Skin of body (tissue), 3 donors: Measurements from ENCODE around the gene SAG. TPM values are rescaled to one million over a fixed set of nuclear protein-coding genes. Genes with fewer than 3 reads are reported as not detected.
A peak's percentile ranks its signal among the peaks of the same experiment; 100 is the strongest.

ENCODE experiments used
- DNase-seq: peaks from one replicate; lab custom pipeline; 2025; lab: John Stamatoyannopoulos, UW
- small RNA-seq: library from RNA; depleted of rRNA; stranded (forward); fragments of <200 nt; gene quantifications from one replicate; pipeline ENCODE3, GENCODE V24; 2014; ENCODE audit warnings: low replicate concordance
- total RNA-seq: library from RNA; depleted of rRNA; stranded (reverse); fragments of >200 nt; gene quantifications from one replicate; pipeline ENCODE4 v1.2.3, GENCODE V29; 2014

Gene SAG
- total RNA-seq, 1 donor from 2014 or later = not detected

DNA sequence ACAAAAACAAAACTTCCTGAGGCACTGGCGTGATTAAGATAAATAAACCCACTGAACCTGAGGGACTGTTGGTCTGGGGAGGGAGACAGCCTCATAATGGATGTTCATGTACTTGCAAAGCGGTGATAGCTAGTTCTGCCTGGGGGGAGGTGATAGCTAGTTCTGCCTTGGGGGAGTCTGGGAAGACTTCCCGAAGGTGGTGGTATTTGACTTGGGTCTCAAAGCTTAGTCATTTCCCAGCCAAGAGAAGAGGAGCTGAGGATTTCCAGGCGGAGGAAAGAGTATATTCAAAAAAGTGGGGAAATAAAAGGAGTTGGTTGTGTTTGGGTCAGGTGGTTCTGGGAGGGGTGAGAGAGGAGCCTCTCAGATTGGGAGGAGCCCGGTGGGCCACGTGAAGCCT is 71.4 kb downstream of the SAG start:
- DNase-seq = no peak

DNA sequence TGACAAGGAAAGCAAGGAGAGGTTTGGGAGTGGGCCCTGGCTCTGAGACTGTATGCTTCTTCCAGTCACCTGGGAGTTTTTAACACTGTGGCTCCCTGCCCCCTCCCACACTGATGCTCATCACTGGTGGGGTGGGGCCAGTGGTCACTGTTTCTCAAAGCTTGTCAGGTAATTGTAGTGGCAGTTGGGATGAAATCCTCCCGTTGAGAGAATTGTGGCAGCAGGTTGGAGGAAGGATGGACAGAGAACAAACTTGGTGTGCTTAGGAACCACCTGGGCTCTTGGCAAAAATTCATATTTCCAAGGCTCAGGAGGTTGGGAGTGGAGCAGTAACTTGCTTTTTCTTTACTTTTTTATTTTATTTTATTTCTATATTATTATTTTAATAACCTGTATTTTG is 71.8 kb downstream of the SAG start:
- DNase-seq = no peak

DNA sequence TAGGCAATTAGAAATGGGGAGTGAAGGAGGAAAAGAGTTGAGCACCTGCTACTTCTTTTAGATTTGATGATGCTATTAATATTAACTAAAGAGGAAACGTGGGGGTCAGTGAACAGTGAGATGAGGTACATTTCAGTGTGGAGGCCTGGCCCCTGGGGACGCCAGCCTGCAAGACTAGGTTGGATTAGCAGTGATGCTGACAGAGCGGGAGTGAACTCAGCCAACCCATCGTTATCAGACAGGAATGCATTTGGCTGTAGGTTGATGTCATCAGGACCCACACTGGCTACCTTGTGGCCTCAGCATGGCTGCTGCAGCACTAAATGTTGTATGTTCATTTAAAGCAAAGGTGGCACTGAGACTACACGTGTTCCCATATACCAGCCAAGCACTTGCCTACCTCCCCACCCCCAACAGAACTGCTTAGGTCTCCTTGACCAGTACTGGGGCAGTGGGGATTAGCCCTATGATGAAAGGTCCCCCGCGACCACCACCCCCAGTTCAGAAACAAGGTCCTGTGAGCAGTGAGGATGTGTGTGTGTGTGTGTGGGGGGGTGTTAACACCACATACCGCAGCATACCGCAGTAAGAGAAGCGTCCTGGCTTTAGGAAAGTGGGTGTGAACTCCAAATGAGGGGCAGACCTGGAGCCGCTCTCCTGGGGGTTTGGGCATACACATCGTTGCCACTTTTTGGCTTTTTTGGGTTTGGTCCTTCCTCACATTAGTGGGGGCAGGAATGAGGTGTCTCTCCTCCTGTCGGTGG is 72.7 kb downstream of the SAG start:
- DNase-seq = no peak

DNA sequence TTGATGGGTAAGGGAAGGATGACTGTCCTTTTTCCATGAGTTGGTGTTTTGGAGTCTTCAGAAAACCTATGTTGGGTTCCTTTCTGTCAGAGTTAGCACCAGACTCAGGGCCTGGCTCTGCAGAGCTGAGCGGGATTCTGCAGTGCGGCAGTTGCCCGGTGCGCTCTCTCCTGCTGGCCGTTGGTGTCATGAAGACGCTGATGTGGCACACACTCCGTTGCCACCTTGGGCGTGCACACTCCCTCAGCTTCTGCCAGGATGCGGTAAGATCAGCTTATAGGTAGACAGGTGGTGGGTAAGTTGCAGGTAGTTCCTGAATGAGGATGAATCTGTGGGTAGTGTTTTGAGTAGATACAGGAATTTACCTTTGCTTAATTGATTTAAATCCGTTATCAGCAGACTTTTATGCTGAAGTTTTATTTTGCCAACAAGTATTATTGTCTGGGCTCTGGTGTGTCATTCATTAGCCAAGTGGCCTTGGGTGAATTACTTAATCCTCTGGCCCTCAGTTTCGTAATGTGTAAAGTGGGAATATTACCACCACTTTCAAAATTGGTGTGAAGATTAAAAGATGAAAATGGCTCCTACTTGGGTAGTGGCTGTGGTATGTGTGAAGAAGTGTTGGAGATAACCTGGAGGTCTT is 73.5 kb downstream of the SAG start:
- DNase-seq = no peak

DNA sequence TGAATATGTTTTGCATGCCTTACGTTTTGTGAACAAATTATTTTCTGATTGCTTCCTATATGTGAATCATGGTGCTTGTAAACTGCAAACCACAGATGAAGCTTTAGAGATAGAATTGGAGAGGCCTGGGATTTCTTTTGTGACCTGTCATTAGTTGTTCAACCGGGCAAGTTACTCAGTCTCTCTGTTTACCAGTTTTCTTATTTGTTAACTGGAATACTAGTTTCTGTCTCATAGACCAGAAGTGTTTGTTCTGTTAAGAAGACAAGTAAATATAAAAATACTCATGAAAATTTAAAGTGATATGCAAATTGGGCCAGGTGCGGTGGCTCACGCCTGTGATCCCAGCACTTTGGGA is 74.0 kb downstream of the SAG start:
- no peak for DNase-seq

DNA sequence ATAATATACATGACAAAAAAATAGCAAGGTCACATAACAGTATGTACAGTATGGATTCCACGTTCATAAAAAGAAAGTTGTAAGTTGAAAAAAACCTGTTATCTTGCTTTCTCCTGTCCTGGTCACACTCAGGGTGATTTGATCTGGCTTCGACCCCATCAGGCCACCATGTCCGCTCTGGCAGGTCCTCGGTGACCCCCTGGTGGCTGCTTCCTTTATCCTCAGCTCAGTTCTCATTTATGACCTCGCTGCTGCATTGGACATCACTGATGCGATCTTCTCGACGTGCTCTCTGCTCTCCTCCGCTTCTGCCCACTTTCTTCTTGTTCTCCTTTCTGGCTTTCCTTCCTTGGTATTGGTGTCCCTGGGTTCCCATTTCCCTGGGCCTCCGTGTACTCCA is 76.4 kb downstream of the SAG start:
- DNase-seq = no peak

DNA sequence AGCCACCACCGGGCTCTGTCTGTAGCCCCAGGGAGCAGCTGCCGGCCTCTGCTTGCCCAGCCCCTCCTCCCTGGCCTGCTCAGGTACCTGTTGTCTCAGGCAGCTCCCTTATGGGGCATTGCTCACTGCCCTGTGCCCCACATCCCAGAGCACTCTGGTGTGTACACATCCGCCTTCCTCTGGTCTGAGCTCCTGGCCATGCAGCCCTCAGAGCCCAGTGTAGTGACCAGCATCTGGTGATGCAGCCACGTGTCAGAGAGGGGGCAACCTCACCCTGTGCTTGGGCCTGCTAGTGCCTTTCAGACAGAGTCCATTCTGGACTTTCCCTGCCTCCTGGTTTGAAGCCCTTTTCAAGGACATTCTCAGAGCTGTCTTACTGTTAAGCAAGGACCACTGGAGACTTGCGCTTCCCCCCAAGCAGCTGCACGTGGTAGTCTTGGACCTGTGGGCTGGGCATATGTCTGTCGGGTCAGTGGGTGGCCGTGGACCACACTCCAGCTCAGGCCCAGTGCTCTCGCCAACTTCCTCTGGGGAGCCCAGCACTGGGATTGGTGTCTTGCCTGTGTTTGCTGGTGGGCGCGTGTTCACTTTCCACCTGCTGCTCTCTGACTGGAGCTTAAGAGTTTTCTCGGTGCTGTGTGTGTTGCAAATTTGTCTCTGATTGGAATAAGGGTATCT is 77.3 kb downstream of the SAG start:
- no peak for DNase-seq

DNA sequence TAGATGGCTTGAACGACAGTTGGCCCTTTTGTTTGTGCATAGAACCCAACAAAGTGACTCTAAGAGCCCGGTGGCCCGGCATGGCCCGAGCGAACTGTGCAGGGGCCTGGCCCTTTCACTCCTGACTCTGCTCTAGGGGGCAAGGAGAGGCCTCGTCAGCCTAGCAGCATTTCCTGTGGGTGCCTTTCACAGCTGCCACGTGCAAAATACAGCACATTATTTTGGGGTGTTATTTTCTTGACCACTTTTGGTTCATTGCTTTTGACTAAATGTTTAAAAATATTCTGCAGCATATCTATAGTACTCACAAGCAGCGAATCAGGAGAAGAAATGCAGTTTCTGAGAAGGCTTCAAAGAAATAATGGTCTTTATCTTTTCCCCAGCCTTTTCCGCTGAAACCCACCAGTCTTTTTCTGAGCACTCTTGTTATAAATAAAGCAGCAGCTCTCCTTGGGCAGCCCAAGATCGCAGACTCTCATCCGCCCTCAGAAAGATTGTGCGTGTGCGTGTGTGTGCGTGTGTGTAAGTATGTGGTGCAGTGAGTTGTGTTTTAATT is 78.0 kb downstream of the SAG start:
- DNase-seq = no peak

DNA sequence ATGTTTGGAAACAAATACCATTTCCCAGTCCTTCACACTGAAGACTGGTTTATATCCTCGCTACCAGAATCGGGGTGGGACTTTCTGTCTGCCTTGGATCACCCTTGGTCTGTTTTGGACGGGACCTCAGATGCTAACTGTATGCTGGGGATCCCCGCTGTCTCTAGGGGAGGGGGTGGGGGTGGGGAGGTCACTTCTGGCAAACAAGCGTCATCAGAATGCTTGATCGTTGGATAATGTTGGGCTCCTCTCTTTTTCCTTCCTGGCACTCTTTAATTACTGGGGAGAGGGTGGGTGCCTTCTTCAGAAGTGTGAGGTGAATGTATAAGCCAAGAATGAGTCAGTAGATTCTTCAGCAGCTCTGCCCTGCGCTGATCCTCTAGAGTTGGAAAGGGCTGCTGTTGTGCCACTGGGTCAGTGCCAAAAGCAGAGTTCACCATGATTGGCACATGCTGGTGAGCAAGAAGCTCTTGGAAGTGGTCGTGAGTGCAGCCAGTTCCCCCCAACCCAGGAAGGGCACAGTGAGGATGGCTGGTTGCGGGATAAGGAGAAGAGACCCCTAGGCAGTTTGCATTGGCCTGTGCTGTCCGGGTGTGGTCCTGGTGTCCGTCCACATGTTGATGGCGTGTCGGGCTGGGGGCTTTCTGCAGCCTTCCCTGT is 78.9 kb downstream of the SAG start:
- DNase-seq = no peak

DNA sequence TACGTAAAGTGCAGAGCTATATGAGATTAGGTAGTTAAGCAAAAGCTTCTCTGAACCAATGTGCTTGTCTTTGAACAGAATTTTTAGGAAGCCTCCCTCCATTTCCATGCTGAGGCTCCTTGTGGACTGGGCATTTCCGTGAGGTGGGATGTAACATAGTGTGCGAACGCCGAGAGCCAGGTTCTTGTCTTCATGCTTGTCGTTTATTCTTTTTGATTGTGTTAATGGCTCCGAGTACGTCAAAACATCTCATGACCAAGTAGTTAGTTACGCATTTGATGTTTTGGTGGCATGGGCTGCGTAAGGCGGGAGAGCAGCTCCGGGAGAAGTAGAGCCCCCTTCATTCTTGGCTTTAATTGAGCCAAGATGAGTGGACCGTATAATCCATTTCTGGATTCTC is 79.6 kb downstream of the SAG start:
- no peak for DNase-seq

DNA sequence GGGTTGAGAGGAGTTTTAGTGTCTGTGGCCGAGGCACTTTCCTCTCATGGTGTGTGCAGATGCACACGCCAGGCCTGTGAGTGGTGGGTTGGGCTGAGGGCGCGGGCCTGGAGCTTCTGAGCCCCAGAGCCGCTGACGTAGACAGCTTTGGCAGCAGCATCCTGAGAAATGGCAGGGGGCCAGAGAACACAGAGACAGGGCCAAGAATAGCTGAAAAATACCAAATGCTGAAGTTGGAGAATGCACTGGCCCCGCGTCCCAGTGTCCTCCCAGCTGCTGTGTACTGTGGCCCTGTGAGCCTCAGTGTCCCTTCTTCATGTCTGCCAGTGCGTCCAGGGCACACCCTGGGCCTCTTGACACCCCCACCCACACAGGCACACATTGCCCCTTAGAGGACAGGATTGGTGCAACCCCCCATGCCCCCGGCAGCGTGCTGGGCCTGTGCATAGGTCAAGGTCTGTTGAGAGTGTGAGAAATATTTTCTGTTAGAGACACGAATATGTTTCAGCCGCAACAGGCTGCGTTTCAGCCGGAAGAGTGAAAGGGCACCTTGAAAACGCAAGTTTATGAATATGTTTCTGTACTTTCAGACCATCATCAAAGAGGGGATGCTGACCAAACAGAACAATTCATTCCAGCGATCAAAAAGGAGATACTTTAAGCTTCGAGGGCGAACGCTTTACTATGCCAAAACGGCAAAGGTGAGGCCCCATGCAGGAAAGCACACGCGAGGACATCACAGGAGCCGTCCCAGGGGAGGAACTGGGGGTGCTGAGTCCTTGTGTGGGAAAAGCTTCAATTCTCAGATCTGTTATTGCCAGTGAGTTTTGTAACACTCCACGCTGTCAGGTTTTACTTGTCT is 80.3 kb downstream of the SAG start:
- peak; percentile 85 for DNase-seq

DNA sequence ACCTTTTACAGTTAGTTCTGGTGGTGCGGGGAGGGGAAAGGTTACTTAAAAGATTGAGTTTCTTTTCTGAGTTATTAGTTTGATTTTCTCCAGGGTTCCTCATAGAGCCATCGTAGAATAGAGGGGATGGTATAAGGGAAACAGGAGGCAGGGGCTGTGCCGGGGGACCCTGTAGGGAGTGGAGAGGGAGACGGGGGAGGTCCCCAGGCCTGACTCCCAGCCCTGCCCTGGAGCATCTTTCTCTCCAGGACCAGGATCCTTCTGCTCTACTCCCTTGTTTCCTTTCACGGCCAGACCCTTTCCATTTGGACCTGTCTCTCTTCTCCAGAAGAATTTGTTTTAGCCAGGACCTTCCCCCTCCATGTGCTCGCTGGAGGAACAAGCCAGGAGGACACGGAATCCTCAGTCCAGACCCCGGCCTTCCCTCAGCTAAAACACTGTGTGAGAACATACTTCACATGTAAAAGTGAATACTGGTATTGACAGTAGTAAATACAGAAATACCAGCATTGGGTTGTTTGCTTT is 82.0 kb downstream of the SAG start:
- DNase-seq = no peak

DNA sequence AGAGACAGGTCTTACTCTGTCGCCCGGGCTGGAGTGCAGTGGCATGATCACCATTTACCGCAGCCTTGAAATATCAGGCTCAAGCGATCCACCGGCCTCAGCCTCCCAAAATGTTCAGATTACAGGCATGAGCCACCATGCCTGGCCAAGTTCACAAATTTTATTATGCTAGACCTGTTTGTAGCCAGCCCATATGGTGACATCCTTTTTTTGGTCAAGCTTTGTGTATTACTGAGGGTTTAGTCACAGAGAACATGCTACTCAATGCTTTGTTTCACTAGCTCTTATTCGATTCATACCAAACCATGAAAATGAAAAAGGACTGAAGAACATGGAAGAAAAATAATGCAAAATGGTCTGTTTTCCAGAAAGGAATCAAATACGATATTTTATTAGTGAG is 88.1 kb downstream of the SAG start:
- no peak for DNase-seq

Small RNA genes within 50 kb of the gene (small RNA-seq; reads per million reads assigned to genes)
- not detected for gene RF00019
- gene SCARNA5 = 27.8 reads per million, percentile 94 among the genes with 10 or more reads in this experiment
- 11.8 reads per million, percentile 93 among the genes with 10 or more reads in this experiment for gene SCARNA6

Other genes starting within 250 kb of the SAG start
- 7.6 TPM for gene INPP5D, start 247.5 kb upstream of the SAG start, total RNA-seq
- 20.3 TPM for gene ATG16L1, start 56.1 kb upstream of the SAG start, total RNA-seq
- 27.6 TPM for gene DGKD, start 46.7 kb downstream of the SAG start, total RNA-seq